Large intestine (tissue), 3 donors: ENCODE data around the gene ME3. TPM values are rescaled to one million over a fixed set of nuclear protein-coding genes. Genes with fewer than 3 reads are reported as not detected.
"Not testable (repeated sequence)": the region's sequence is repeated elsewhere in the genome, so short reads cannot be mapped to it uniquely, and the experiment has no call there.

Experiments
- DNase-seq, 2 donors: peaks; one replicate each; pipeline versions ENCODE4 v3.0.0 to v3.0.0-alpha.2; 2013
- H3K27ac ChIP-seq: one replicate; pipeline ENCODE4 v1.5.1; 2013; ENCODE audit warnings: low read length
- H3K27me3 ChIP-seq: 2 replicates; pipeline ENCODE4 v1.6.1; 2013; ENCODE audit warnings: low read length; ENCODE audit not compliant: control insufficient read depth, insufficient read depth
- H3K36me3 ChIP-seq: 2 replicates; pipeline ENCODE4 v1.6.1; 2013; ENCODE audit warnings: low read length; ENCODE audit not compliant: control insufficient read depth, insufficient read depth
- H3K4me1 ChIP-seq: one replicate; pipeline ENCODE4 v1.6.1; 2013; ENCODE audit warnings: low read length; ENCODE audit not compliant: control insufficient read depth, insufficient read depth
- H3K4me3 ChIP-seq: one replicate; pipeline ENCODE4 v1.5.1; 2013; ENCODE audit warnings: low read length
- H3K9me3 ChIP-seq: one replicate; pipeline ENCODE4 v1.6.1; 2013; ENCODE audit warnings: mild to moderate bottlenecking, low read depth, low read length, moderate library complexity; ENCODE audit not compliant: control insufficient read depth
- WGBS: methylation state at CpG from one replicate; pipeline ENCODE4 v1.1.5; 2013; ENCODE audit warnings: low lambda C conversion rate; ENCODE audit not compliant: insufficient coverage; 5-methylcytosine and 5-hydroxymethylcytosine counted together
- polyA plus RNA-seq: library from polyadenylated mRNA; unstranded; fragments of 120-200 nt; gene quantifications from one replicate; pipeline ENCODE4 v1.2.1, GENCODE V29; 2013

The ME3 gene
- polyA plus RNA-seq, 1 donor = 25.0 TPM

DNA sequence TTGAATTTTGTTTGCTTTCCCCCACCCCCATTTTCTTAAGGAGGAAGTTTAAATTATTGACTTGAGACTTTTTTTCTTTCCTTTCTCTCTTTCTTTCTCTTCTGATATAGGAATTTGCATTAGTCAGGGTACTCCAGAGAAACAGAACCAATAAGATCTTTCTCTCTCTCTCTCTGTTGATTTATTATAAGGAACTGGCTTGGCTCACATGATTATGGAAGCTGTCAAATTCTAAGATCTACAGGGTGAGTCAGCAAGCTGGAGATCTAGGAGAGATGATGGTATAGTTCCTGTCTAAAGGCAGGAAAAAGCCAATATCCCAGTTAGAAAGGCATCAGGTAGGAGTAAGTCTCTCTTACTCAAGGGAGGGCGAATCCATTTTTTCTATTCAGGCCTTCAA lies 233.7 kb downstream of the ME3 start:
- Histone ChIP-seq H3K9me3 (peaks cover 2% of the 10 kb centered on the region), H3K27ac (no peak overlapping the region), H3K36me3 (peaks cover 2% of the 10 kb centered on the region), H3K4me3 (no peak overlapping the region), H3K27me3 (no peaks in the 10 kb centered on the region), H3K4me1 (no peaks in the 10 kb centered on the region)
- WGBS = 100% methylated on average over 1 of the region's 1 CpG
- DNase-seq = no peak

DNA sequence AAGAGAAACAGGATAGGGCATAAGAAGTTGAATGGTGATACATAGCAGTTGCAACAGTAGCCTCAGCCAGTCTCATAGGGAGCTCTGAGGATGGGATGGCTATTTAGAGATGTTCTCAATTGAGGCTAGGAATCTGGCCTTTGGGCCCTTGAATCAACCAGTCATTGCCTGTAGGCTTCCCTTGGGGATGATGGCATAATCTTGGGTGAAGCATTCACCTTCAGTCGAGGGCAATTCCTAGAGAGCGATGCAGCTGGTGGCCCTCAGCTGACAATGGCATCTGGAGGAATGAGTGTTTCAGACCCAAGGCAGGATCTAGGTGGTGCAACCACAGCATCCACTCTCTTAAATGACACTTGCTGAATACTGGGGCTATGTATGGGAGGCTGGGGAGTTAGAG lies 236.7 kb downstream of the ME3 start:
- DNase-seq = no peak
- Histone ChIP-seq H3K36me3 (no peaks in the 10 kb centered on the region), H3K4me3 (no peak overlapping the region), H3K27me3 (no peaks in the 10 kb centered on the region), H3K9me3 (peaks cover 14% of the 10 kb centered on the region), H3K27ac (no peak overlapping the region), H3K4me1 (no peaks in the 10 kb centered on the region)
- WGBS = no CpG with 5 or more reads among the region's 2 CpGs

DNA sequence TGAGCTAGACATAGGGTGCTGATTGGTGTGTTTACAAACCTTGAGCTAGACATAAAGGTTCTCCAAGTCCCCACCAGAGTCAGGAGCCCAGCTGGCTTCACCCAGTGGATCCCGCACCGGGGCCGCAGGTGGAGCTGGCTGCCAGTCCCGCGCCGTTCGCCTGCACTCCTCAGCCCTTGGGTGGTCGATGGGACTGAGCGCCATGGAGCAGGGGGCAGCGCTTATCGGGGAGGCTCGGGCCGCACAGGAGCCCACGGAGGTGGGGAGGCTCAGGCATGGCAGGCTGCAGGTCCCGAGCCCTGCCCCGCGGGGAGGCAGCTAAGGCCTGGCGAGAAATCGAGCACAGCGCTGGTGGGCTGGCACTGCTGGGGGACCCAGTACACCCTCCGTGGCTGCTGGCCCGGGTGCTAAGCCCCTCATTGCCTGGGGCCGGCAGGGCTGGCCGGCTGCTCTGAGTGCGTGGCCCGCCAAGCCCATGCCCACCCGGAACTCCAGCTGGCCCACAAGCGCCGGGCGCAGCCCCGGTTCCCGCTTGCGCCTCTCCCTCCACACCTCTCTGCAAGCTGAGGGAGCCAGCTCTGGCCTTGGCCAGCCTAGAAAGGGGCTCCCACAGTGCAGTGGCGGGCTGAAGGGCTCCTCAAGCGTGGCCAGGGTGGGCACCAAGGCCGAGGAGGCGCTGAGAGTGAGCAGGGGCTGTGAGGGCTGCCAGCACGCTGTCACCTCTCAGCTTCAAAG lies 238.9 kb downstream of the ME3 start:
- peaks cover 14% of the 10 kb centered on the region for H3K9me3 ChIP-seq
- WGBS = no CpG with 5 or more reads among the region's 38 CpGs
- not testable (repeated sequence) for H3K4me1 ChIP-seq, H3K4me3 ChIP-seq, DNase-seq, H3K36me3 ChIP-seq, H3K27me3 ChIP-seq, H3K27ac ChIP-seq

DNA sequence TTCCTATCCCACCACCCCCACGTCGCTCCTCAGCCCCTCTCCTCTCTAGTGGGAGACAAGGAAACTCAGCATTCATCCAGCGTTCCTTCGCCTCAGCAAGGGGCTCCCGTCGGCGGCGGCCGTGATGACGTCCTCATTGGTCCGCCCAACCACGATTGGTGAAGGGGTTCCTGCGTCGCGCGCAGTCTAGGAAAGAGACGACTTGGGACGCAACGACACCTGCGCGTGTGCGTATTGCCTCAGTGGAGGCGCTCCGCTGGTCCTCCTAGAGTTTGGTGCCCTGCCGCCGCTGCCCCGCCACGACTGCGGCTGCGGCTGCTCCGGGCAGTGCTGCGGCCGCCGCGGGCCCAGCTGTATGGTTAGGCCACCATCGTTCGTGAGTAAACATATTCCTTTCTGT lies 241.2 kb downstream of the ME3 start:
- Histone ChIP-seq H3K36me3 (no peaks in the 10 kb centered on the region), H3K4me3 (no peak overlapping the region), H3K27me3 (no peaks in the 10 kb centered on the region), H3K9me3 (peaks cover 21% of the 10 kb centered on the region), H3K4me1 (no peaks in the 10 kb centered on the region), H3K27ac (no peak overlapping the region)
- WGBS = no CpG with 5 or more reads among the region's 37 CpGs
- no peak for DNase-seq

DNA sequence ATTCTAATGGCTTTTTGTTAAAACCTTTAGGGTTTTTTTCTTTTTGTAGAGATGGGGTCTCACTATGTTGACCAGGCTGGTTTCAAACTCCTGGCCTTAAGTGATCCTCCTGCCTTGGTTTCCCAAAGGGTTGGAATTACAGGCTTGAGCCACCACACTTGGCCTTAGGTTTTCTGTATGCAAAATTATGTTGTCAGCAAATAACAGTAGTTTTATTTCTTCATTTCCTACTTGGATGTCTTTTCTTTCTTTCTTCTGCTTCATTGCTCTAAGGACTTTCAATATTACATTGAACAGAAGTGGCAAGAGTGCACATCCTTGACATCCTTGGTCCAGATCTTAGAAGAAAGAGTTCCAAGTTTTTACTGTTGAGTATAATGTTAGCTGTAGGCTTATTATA lies 245.0 kb downstream of the ME3 start:
- no peak for DNase-seq
- Histone ChIP-seq H3K36me3 (no peaks in the 10 kb centered on the region), H3K4me1 (peaks cover 7% of the 10 kb centered on the region), H3K4me3 (no peak overlapping the region), H3K9me3 (peaks cover 14% of the 10 kb centered on the region), H3K27me3 (no peaks in the 10 kb centered on the region), H3K27ac (no peak overlapping the region)

DNA sequence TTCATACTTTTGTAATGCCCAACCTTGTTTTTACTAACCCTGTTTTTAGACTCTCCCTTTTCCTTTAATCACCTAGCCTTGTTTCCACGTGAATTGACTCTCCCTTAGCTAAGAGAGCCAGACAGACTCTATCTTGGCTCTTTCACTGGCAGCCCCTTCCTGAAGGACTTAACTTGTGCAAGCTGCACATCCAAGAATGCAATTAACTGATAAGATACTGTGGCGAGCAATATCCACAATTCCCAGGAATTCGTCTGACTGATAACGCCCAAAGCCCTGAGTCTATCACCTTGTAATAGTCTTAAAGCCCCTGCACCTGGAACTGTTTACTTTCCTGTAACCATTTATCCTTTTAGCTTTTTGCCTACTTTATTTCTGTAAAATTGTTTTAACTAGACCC lies 248.9 kb downstream of the ME3 start:
- 0% methylated on average over 1 of the region's 4 CpGs for WGBS
- not testable (repeated sequence) for H3K9me3 ChIP-seq, H3K4me1 ChIP-seq, DNase-seq, H3K36me3 ChIP-seq, H3K27me3 ChIP-seq, H3K27ac ChIP-seq, H3K4me3 ChIP-seq

DNA sequence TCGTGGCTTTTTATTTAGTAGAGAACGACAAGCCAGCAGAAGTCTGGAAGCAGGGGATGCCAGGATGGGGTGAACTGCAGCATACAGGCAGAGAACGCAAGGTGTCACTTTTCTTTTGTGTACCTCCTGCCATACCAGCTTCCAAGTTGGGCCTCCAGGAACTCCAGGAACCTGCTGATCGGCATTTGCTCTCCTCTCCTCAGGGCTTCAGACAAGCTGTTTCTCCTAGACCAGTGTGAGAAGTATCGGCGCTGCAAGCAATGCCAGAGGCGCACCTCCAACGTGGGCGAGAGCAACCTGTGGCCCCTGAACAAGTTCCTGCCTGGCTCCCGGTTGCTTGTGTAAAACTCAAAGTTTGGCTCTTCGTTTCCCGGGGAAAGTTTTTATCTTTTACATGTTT lies 250.0 kb downstream of the ME3 start:
- Histone ChIP-seq H3K4me3 (no peak overlapping the region), H3K36me3 (no peaks in the 10 kb centered on the region), H3K27ac (no peak overlapping the region), H3K9me3 (peaks cover 7% of the 10 kb centered on the region), H3K27me3 (no peaks in the 10 kb centered on the region), H3K4me1 (peaks cover 7% of the 10 kb centered on the region)
- 100% methylated on average over 1 of the region's 12 CpGs for WGBS
- DNase-seq = no peak

DNA sequence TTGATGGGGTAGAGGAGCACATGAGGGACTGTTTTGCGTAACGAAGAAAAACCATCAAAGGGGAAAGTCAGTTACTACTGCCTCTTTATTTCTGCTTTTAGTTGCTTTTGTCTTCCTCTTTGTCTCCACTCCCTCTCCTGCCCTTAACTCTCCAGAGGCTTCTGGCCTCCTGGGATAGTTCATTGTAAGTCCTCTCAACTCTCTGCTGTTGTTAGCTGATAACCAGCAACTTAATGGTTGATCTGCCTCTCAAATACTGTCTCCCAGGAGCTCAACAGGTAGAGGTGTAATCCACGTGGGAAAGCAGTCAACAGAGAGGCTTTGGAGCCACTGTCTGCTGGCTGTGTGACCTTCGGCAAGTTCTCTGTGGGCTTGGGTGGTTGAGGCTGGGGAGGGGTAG lies 250.5 kb downstream of the ME3 start:
- Histone ChIP-seq H3K4me1 (peaks cover 7% of the 10 kb centered on the region), H3K9me3 (peaks cover 6% of the 10 kb centered on the region), H3K36me3 (no peaks in the 10 kb centered on the region), H3K27me3 (no peaks in the 10 kb centered on the region), H3K27ac (no peak overlapping the region), H3K4me3 (no peak overlapping the region)
- no CpG with 5 or more reads among the region's 4 CpGs for WGBS
- DNase-seq = no peak

DNA sequence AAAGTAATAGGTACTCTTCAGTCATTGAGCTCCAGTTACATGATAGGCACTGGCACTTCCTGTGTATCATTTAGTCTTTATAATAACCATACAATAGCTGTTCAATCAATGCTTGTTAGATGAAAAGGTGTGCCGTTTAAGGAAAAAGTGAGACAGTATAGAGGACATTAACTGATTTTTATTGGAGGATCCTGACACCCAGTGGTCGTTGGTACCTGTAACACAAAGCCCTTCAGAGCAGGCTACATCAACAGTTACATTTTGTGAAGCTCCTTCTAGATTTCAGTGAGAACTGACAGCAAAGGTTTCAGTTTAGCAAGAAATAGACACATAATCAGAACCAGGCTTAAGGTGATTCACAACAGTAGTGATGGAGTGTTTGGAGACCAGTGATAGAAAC lies 253.5 kb downstream of the ME3 start:
- H3K36me3 ChIP-seq = no peaks in the 10 kb centered on the region
- DNase-seq = no peak
- no CpG with 5 or more reads among the region's 2 CpGs for WGBS
- no peaks in the 10 kb centered on the region for H3K27me3 ChIP-seq
- no peaks in the 10 kb centered on the region for H3K9me3 ChIP-seq
- H3K27ac ChIP-seq = no peak overlapping the region
- H3K4me1 ChIP-seq = peaks cover 7% of the 10 kb centered on the region
- no peak overlapping the region for H3K4me3 ChIP-seq

DNA sequence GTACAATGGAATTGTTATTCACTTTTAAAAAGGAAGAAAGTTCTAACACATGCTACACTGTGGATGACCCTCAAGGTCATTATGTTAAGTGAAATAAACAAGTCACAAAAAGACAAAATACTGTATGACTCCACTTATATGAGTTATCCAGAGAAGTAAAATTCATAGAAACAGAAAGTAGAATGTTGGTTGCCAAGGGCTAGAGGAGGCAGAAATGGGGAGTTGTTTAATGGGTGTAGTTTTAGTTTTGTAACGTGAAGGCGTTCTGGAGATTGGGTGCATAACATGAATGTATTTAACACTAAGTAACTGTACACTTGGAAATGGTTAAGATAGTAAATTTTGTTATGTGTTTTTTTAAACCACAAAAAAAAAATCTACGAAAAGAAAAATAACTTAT lies 253.9 kb downstream of the ME3 start:
- no peaks in the 10 kb centered on the region for H3K27me3 ChIP-seq
- peaks cover 7% of the 10 kb centered on the region for H3K4me1 ChIP-seq
- DNase-seq = no peak
- no peaks in the 10 kb centered on the region for H3K36me3 ChIP-seq
- H3K4me3 ChIP-seq = no peak overlapping the region
- WGBS = no CpG with 5 or more reads among the region's 3 CpGs
- no peaks in the 10 kb centered on the region for H3K9me3 ChIP-seq
- H3K27ac ChIP-seq = no peak overlapping the region

DNA sequence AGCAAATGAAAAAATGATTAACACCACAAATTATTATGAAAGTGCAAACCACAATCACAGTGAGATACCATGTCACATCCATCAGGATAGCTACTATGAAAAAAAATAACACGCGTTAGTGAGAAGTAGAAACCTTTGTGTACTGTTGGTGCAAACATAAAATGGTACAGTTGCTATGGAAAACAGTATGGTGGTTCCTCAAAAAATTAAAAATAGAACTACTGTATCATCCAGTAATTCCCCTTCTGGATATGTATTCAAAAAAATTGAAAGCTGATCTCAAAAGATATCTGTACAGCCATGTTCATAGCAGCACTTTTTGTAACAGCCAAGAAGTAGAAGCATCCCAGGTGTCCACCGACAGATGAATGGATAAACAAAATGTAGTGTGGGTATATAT lies 254.3 kb downstream of the ME3 start:
- Histone ChIP-seq H3K9me3 (no peaks in the 10 kb centered on the region), H3K4me1 (peaks cover 4% of the 10 kb centered on the region), H3K36me3 (no peaks in the 10 kb centered on the region), H3K27me3 (no peaks in the 10 kb centered on the region), H3K27ac (no peak overlapping the region), H3K4me3 (no peak overlapping the region)
- no peak for DNase-seq
- WGBS = no CpG with 5 or more reads among the region's 3 CpGs
